HEK293 (cell line): ENCODE data around the gene TMPRSS7.

Source experiments
- BCL11B ChIP-seq: fragments of 450-650 bp; formaldehyde crosslinking; IDR thresholded peaks from 2 replicates; pipeline ENCODE4 v1.5.1; 2016; ENCODE audit warnings: low read depth, missing biosample characterization, missing genetic modification characterization
- ELK4 ChIP-seq: IDR thresholded peaks from 2 replicates; pipeline ENCODE4 v1.6.1; 2011; ENCODE audit warnings: mild to moderate bottlenecking, low read depth, low read length, borderline replicate concordance
- HOXA7 ChIP-seq: sonication (generic); formaldehyde crosslinking; IDR thresholded peaks from 2 replicates; pipeline ENCODE4 v1.8.1; 2022; ENCODE audit warnings: missing genetic modification reagents, borderline replicate concordance
- MYNN ChIP-seq: fragments of 450-650 bp; formaldehyde crosslinking; IDR thresholded peaks from 2 replicates; pipeline ENCODE4 v1.5.1; 2016; ENCODE audit warnings: missing biosample characterization, missing genetic modification characterization, borderline replicate concordance
- PRDM1 ChIP-seq: fragments of 450-650 bp; formaldehyde crosslinking; IDR thresholded peaks from 2 replicates; pipeline ENCODE4; 2016; ENCODE audit warnings: missing biosample characterization, missing genetic modification characterization
- REPIN1 ChIP-seq: fragments of 450-650 bp; formaldehyde crosslinking; IDR thresholded peaks from 2 replicates; pipeline ENCODE4 v1.5.1; 2017; ENCODE audit warnings: missing biosample characterization, missing genetic modification characterization, low read depth
- TCF7L2 ChIP-seq: IDR thresholded peaks from 2 replicates; pipeline ENCODE4 v1.6.1; 2011; ENCODE audit warnings: low read depth, mild to moderate bottlenecking, inconsistent platforms, low read length, moderate library complexity, borderline replicate concordance
- ZBTB10 ChIP-seq: fragments of 450-650 bp; formaldehyde crosslinking; IDR thresholded peaks from 2 replicates; pipeline ENCODE4 v1.5.1; 2016; ENCODE audit warnings: missing biosample characterization, missing genetic modification characterization
- ZBTB11 ChIP-seq: fragments of 450-650 bp; formaldehyde crosslinking; conservative IDR thresholded peaks from 2 replicates; pipeline ENCODE4 v1.5.1; 2016; ENCODE audit warnings: low read depth, missing biosample characterization, missing genetic modification characterization
- ZIC2 ChIP-seq: fragments of 450-650 bp; formaldehyde crosslinking; IDR thresholded peaks from 2 replicates; pipeline ENCODE4 v1.5.1; 2016; ENCODE audit warnings: missing biosample characterization, missing genetic modification characterization
- ZNF341 ChIP-seq: fragments of 450-650 bp; formaldehyde crosslinking; IDR thresholded peaks from 2 replicates; pipeline ENCODE4; 2016; ENCODE audit warnings: low read depth, missing biosample characterization, missing genetic modification characterization
- ZNF394 ChIP-seq: fragments of 450-650 bp; formaldehyde crosslinking; IDR thresholded peaks from 2 replicates; pipeline ENCODE4 v1.5.1; 2016; ENCODE audit warnings: missing biosample characterization, missing genetic modification characterization, mild to moderate bottlenecking, moderate library complexity, borderline replicate concordance
- ZNF560 ChIP-seq: fragments of 450-650 bp; formaldehyde crosslinking; IDR thresholded peaks from 2 replicates; pipeline ENCODE4 v1.5.1; 2017; ENCODE audit warnings: missing biosample characterization, missing genetic modification characterization, borderline replicate concordance
- TF ChIP-seq, protein P1 (sequence below): fragments of 450-650 bp; formaldehyde crosslinking; IDR thresholded peaks from 2 replicates; pipeline ENCODE4 v1.5.1; 2017; ENCODE audit warnings: missing biosample characterization, missing genetic modification characterization
- TF ChIP-seq, protein P2 (sequence below): fragments of 450-650 bp; formaldehyde crosslinking; IDR thresholded peaks from 2 replicates; pipeline ENCODE4 v1.5.1; 2017; ENCODE audit warnings: missing biosample characterization, missing genetic modification characterization
- TF ChIP-seq, protein P3 (sequence below): fragments of 450-650 bp; formaldehyde crosslinking; IDR thresholded peaks from 2 replicates; pipeline ENCODE4 v1.5.1; 2016; ENCODE audit warnings: missing biosample characterization, missing genetic modification characterization
- TF ChIP-seq, protein P4 (sequence below): fragments of 450-650 bp; formaldehyde crosslinking; IDR thresholded peaks from 2 replicates; pipeline ENCODE4; 2016; ENCODE audit warnings: missing biosample characterization, missing genetic modification characterization
- TF ChIP-seq, protein P5 (sequence below): fragments of 450-650 bp; formaldehyde crosslinking; IDR thresholded peaks from 2 replicates; pipeline ENCODE4 v1.5.1; 2016; ENCODE audit warnings: missing biosample characterization, missing genetic modification characterization
- TF ChIP-seq, protein P6 (sequence below): sonication (generic); formaldehyde crosslinking; IDR thresholded peaks from 2 replicates; pipeline ENCODE4 v1.8.1; 2022; ENCODE audit warnings: mild to moderate bottlenecking, moderate library complexity, missing genetic modification reagents

Gene TMPRSS7

GRCh38 chr3:112089956-112090886 is 55.7 kb downstream of the TMPRSS7 start (continued):
- TF ChIP-seq, protein P1, sequence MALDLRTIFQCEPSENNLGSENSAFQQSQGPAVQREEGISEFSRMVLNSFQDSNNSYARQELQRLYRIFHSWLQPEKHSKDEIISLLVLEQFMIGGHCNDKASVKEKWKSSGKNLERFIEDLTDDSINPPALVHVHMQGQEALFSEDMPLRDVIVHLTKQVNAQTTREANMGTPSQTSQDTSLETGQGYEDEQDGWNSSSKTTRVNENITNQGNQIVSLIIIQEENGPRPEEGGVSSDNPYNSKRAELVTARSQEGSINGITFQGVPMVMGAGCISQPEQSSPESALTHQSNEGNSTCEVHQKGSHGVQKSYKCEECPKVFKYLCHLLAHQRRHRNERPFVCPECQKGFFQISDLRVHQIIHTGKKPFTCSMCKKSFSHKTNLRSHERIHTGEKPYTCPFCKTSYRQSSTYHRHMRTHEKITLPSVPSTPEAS (tag by site-specific recombination): no peak
- no peak for TF ChIP-seq MYNN (tag by site-specific recombination)
- TF ChIP-seq ZBTB10 (tag by site-specific recombination): no peak
- TF ChIP-seq, protein P2, sequence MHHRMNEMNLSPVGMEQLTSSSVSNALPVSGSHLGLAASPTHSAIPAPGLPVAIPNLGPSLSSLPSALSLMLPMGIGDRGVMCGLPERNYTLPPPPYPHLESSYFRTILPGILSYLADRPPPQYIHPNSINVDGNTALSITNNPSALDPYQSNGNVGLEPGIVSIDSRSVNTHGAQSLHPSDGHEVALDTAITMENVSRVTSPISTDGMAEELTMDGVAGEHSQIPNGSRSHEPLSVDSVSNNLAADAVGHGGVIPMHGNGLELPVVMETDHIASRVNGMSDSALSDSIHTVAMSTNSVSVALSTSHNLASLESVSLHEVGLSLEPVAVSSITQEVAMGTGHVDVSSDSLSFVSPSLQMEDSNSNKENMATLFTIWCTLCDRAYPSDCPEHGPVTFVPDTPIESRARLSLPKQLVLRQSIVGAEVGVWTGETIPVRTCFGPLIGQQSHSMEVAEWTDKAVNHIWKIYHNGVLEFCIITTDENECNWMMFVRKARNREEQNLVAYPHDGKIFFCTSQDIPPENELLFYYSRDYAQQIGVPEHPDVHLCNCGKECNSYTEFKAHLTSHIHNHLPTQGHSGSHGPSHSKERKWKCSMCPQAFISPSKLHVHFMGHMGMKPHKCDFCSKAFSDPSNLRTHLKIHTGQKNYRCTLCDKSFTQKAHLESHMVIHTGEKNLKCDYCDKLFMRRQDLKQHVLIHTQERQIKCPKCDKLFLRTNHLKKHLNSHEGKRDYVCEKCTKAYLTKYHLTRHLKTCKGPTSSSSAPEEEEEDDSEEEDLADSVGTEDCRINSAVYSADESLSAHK: peak; percentile 86
- TF ChIP-seq ELK4: no peak
- TF ChIP-seq, protein P3, sequence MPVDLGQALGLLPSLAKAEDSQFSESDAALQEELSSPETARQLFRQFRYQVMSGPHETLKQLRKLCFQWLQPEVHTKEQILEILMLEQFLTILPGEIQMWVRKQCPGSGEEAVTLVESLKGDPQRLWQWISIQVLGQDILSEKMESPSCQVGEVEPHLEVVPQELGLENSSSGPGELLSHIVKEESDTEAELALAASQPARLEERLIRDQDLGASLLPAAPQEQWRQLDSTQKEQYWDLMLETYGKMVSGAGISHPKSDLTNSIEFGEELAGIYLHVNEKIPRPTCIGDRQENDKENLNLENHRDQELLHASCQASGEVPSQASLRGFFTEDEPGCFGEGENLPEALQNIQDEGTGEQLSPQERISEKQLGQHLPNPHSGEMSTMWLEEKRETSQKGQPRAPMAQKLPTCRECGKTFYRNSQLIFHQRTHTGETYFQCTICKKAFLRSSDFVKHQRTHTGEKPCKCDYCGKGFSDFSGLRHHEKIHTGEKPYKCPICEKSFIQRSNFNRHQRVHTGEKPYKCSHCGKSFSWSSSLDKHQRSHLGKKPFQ (tag by site-specific recombination): peak; percentile 73; the same call in 1 of the 2 replicates
- no peak for TF ChIP-seq REPIN1 (tag by site-specific recombination)
- peak; percentile 69 for TF ChIP-seq ZNF394 (tag by site-specific recombination)
- TF ChIP-seq, protein P4, sequence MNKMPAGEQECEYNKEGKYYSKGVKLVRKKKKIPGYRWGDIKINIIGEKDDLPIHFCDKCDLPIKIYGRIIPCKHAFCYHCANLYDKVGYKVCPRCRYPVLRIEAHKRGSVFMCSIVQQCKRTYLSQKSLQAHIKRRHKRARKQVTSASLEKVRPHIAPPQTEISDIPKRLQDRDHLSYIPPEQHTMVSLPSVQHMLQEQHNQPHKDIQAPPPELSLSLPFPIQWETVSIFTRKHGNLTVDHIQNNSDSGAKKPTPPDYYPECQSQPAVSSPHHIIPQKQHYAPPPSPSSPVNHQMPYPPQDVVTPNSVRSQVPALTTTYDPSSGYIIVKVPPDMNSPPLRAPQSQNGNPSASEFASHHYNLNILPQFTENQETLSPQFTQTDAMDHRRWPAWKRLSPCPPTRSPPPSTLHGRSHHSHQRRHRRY (tag by site-specific recombination): 0 out of 2 replicates have a peak, but pooled peaks have one; percentile 26
- no peak for TF ChIP-seq ZNF560
- TF ChIP-seq ZIC2 (tag by site-specific recombination): no peak
- no peak for TF ChIP-seq ZBTB11 (tag by site-specific recombination)
- TF ChIP-seq ZNF341: no peak
- TF ChIP-seq HOXA7 (CRISPR knock-in tag): no peak
- TF ChIP-seq, protein P5, sequence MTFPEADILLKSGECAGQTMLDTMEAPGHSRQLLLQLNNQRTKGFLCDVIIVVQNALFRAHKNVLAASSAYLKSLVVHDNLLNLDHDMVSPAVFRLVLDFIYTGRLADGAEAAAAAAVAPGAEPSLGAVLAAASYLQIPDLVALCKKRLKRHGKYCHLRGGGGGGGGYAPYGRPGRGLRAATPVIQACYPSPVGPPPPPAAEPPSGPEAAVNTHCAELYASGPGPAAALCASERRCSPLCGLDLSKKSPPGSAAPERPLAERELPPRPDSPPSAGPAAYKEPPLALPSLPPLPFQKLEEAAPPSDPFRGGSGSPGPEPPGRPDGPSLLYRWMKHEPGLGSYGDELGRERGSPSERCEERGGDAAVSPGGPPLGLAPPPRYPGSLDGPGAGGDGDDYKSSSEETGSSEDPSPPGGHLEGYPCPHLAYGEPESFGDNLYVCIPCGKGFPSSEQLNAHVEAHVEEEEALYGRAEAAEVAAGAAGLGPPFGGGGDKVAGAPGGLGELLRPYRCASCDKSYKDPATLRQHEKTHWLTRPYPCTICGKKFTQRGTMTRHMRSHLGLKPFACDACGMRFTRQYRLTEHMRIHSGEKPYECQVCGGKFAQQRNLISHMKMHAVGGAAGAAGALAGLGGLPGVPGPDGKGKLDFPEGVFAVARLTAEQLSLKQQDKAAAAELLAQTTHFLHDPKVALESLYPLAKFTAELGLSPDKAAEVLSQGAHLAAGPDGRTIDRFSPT (tag by site-specific recombination): peak; percentile 78
- TF ChIP-seq PRDM1: no peak
- TF ChIP-seq TCF7L2: peak; percentile 85
- TF ChIP-seq, protein P6, sequence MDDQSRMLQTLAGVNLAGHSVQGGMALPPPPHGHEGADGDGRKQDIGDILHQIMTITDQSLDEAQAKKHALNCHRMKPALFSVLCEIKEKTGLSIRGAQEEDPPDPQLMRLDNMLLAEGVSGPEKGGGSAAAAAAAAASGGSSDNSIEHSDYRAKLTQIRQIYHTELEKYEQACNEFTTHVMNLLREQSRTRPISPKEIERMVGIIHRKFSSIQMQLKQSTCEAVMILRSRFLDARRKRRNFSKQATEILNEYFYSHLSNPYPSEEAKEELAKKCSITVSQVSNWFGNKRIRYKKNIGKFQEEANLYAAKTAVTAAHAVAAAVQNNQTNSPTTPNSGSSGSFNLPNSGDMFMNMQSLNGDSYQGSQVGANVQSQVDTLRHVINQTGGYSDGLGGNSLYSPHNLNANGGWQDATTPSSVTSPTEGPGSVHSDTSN (CRISPR knock-in tag): no peak
- no peak for TF ChIP-seq BCL11B (tag by site-specific recombination)
